Measurements from ENCODE around the gene GLTP. TPM values are rescaled to one million over a fixed set of nuclear protein-coding genes. Genes with fewer than 3 reads are reported as not detected.

The GLTP gene
- total RNA-seq, 1 donor from 2014 or later, result 27.1 TPM

DNA sequence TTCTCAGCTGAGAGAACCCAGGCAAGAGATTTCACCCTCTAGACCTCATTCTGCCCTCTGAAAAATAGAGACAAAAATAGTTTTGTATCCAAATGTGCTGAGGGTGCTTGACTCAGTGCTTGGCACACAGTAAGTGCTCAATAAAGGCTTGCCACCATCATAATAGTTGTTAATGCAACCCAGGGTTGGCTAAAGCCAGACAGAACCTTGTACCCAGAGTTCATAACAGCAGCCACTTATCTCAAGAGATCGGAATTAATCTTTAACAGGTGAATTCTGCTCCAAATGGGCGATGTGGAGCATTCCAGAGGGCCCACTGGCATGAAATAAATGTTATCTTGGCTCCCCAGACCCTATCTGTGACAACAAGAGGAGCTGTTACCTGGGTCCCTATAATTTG, 50.1 kb downstream of the GLTP start:
- H3K27me3 ChIP-seq (ENCODE audit: insufficient read depth, low read length), result peaks cover 11% of the 10 kb centered on the region
- Mint-ChIP-seq H3K4me1 (ENCODE audit: low read depth, unreplicated experiment) (no peaks in the 10 kb centered on the region), H3K9me3 (ENCODE audit: unreplicated experiment) (no peaks in the 10 kb centered on the region), H3K36me3 (ENCODE audit: low read depth, unreplicated experiment) (no peaks in the 10 kb centered on the region), H3K27ac (ENCODE audit: unreplicated experiment) (no peak overlapping the region), H3K27me3 (ENCODE audit: low read depth, unreplicated experiment) (peaks cover 17% of the 10 kb centered on the region), H3K4me3 (ENCODE audit: unreplicated experiment) (no peak overlapping the region)
- H3K4me2 ChIP-seq (ENCODE audit: low read length), result no peak overlapping the region
- no peaks in the 10 kb centered on the region for H3K36me3 ChIP-seq (ENCODE audit: insufficient read depth, low read length)
- no peak overlapping the region for H2AFZ ChIP-seq (ENCODE audit: low read depth, low read length)
- H3K4me1 ChIP-seq (ENCODE audit: insufficient read depth, low read length), result no peaks in the 10 kb centered on the region
- FAIRE-seq (no peak), DNase-seq (ENCODE audit: low read depth) (no peak)
- H3K4me3 ChIP-seq (ENCODE audit: insufficient read depth, low read depth, low read length), result no peak overlapping the region
- TF ChIP-seq CTCF (IDR thresholded peaks at IDR 0.05; ENCODE audit: insufficient read depth, low read depth, low read length), result no peak
- TF ChIP-seq EZH2 (IDR thresholded peaks at IDR 0.05; ENCODE audit: insufficient read depth, low read length), result no peak
- H3K27ac ChIP-seq (ENCODE audit: low read depth, low read length), result no peak overlapping the region
- H3K9ac ChIP-seq (ENCODE audit: low read length), result no peak overlapping the region
- peaks cover 16% of the 10 kb centered on the region for H4K20me1 ChIP-seq (ENCODE audit: insufficient read depth, low read length)
- H3K9me3 ChIP-seq (ENCODE audit: insufficient read depth, low read depth, low read length), result no peaks in the 10 kb centered on the region
- H3K79me2 ChIP-seq (ENCODE audit: insufficient read depth, low read length), result no peaks in the 10 kb centered on the region

DNA sequence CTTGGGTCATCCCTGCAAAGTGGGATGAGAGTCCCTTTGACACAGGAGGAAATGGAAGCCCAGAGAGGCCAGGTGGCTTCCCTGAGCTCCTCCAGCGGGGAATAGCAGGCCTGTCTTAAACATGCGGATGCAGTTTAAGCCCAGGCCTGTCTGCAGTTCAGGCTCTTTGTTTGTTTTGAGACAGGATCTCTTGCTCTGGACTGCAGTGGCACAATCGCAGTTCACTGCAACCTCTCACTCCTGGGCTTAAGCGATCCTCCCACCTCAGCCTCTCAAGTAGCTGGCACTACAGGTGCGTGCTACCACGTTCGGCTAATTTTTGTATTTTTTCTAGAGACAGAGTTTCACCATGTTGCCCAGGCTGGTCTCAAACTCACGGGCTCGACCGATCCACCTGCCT, 50.7 kb downstream of the GLTP start:
- Mint-ChIP-seq H3K27ac (ENCODE audit: unreplicated experiment) (no peak overlapping the region), H3K4me3 (ENCODE audit: unreplicated experiment) (no peak overlapping the region), H3K27me3 (ENCODE audit: low read depth, unreplicated experiment) (peaks cover 16% of the 10 kb centered on the region), H3K36me3 (ENCODE audit: low read depth, unreplicated experiment) (no peaks in the 10 kb centered on the region), H3K9me3 (ENCODE audit: unreplicated experiment) (no peaks in the 10 kb centered on the region), H3K4me1 (ENCODE audit: low read depth, unreplicated experiment) (no peaks in the 10 kb centered on the region)
- no peaks in the 10 kb centered on the region for H3K9me3 ChIP-seq (ENCODE audit: insufficient read depth, low read depth, low read length)
- TF ChIP-seq EZH2 (IDR thresholded peaks at IDR 0.05; ENCODE audit: insufficient read depth, low read length) (no peak), CTCF (IDR thresholded peaks at IDR 0.05; ENCODE audit: insufficient read depth, low read depth, low read length) (no peak)
- no peak overlapping the region for H3K9ac ChIP-seq (ENCODE audit: low read length)
- H3K4me3 ChIP-seq (ENCODE audit: insufficient read depth, low read depth, low read length), result no peak overlapping the region
- no peaks in the 10 kb centered on the region for H3K4me1 ChIP-seq (ENCODE audit: insufficient read depth, low read length)
- no peaks in the 10 kb centered on the region for H3K79me2 ChIP-seq (ENCODE audit: insufficient read depth, low read length)
- H3K27me3 ChIP-seq (ENCODE audit: insufficient read depth, low read length), result peaks cover 11% of the 10 kb centered on the region
- no peak for FAIRE-seq
- no peaks in the 10 kb centered on the region for H3K36me3 ChIP-seq (ENCODE audit: insufficient read depth, low read length)
- no peak overlapping the region for H3K27ac ChIP-seq (ENCODE audit: low read depth, low read length)
- H3K4me2 ChIP-seq (ENCODE audit: low read length), result no peak overlapping the region
- peaks cover 16% of the 10 kb centered on the region for H4K20me1 ChIP-seq (ENCODE audit: insufficient read depth, low read length)
- no peak overlapping the region for H2AFZ ChIP-seq (ENCODE audit: low read depth, low read length)
- DNase-seq (ENCODE audit: low read depth), result no peak

DNA sequence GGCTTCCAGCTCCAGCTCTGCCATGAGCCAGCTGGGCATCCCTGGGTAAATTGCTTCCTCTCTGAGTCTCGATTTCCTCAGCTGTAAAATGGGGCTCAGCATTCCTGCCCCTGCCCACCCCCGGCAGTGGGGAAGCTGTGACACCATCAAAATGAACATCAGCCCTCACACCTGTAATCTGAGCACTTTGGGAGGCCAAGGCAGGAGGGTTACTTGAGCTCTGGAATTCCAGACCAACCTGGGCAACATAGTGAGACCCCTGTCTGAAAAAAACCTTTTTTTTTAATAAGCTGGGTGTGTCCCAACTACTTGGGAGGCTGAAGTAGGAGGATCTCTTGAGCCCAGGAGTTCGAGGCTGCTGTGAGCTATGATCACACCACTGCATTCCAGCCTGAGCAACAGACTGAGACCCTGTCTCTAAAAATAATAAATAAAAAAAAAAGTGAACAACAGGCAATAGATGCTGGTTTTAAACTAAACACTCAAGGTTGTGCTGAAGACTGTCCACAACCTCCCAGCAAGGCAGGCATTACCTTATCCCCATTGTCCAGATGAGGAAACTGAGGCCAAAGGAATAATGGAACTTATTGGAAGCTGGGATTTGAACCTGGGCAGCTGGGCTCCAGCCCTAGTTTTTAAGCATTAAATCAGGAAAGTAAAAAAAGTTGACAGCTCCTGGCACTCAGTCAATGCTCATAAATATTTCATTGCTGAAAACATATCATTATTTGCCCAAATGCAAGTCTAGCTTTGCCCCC, 51.4 kb downstream of the GLTP start:
- no peak for FAIRE-seq
- no peaks in the 10 kb centered on the region for H3K9me3 Mint-ChIP-seq (ENCODE audit: unreplicated experiment)
- no peaks in the 10 kb centered on the region for H3K36me3 Mint-ChIP-seq (ENCODE audit: low read depth, unreplicated experiment)

More for the DNA sequence above, 51.4 kb downstream of the GLTP start:
- Mint-ChIP-seq H3K4me1 (ENCODE audit: low read depth, unreplicated experiment) (no peaks in the 10 kb centered on the region), H3K27me3 (ENCODE audit: low read depth, unreplicated experiment) (peaks cover 15% of the 10 kb centered on the region), H3K4me3 (ENCODE audit: unreplicated experiment) (no peak overlapping the region), H3K27ac (ENCODE audit: unreplicated experiment) (no peak overlapping the region)
- no peak overlapping the region for H3K4me2 ChIP-seq (ENCODE audit: low read length)
- no peak for TF ChIP-seq CTCF (IDR thresholded peaks at IDR 0.05; ENCODE audit: insufficient read depth, low read depth, low read length)
- no peak for TF ChIP-seq EZH2 (IDR thresholded peaks at IDR 0.05; ENCODE audit: insufficient read depth, low read length)
- no peak overlapping the region for H3K9ac ChIP-seq (ENCODE audit: low read length)
- H3K27me3 ChIP-seq (ENCODE audit: insufficient read depth, low read length), result peaks cover 11% of the 10 kb centered on the region
- no peak overlapping the region for H2AFZ ChIP-seq (ENCODE audit: low read depth, low read length)
- no peak overlapping the region for H3K27ac ChIP-seq (ENCODE audit: low read depth, low read length)
- no peak for DNase-seq (ENCODE audit: low read depth)
- H3K9me3 ChIP-seq (ENCODE audit: insufficient read depth, low read depth, low read length), result no peaks in the 10 kb centered on the region
- H4K20me1 ChIP-seq (ENCODE audit: insufficient read depth, low read length), result peaks cover 16% of the 10 kb centered on the region
- H3K4me1 ChIP-seq (ENCODE audit: insufficient read depth, low read length), result no peaks in the 10 kb centered on the region
- H3K4me3 ChIP-seq (ENCODE audit: insufficient read depth, low read depth, low read length), result no peak overlapping the region
- no peaks in the 10 kb centered on the region for H3K79me2 ChIP-seq (ENCODE audit: insufficient read depth, low read length)
- no peaks in the 10 kb centered on the region for H3K36me3 ChIP-seq (ENCODE audit: insufficient read depth, low read length)
